PC-9 (cell line): ENCODE results near the gene ARMC9. TPM values are rescaled to one million over a fixed set of nuclear protein-coding genes. Genes with fewer than 3 reads are reported as not detected.

Experiments
- BruUV-seq: library from RNA; stranded (reverse); fragments of 400-500 nt; replicated peaks from 2 replicates; lab custom pipeline; 2021; lab: Mats Ljungman, UMichigan
- CTCF ChIA-PET: fragments of 300-600 bp; sonication (Branson Sonifier 250); formaldehyde crosslinking; loops from one replicate; lab custom pipeline; 2022; ENCODE audit warnings: antibody characterized with exemption; lab: Charles Lee
- POLR2A ChIA-PET: fragments of 300-600 bp; sonication (Branson Sonifier 250); formaldehyde crosslinking; loops from one replicate; lab custom pipeline; 2022; ENCODE audit warnings: antibody characterized with exemption; ENCODE audit not compliant: unreplicated experiment; lab: Charles Lee
- DNase-seq, 2 experiments: peaks; one replicate each; pipeline versions ENCODE4 v3.0.0 to v3.0.0-alpha.2; 2015 to 2022; ENCODE audit warnings: mixed read lengths in 1 of 2
- H2AFZ ChIP-seq: fragments of 200-600 bp; sonication (generic); 2 replicates; pipeline ENCODE4 v1.8.1; 2017; ENCODE audit warnings: antibody characterized with exemption
- H3F3A ChIP-seq: fragments of 200-600 bp; sonication (generic); 2 replicates; pipeline ENCODE4 v1.8.1; 2017; ENCODE audit warnings: antibody characterized with exemption, mild to moderate bottlenecking, low read depth; ENCODE audit not compliant: insufficient read depth
- H3K27ac ChIP-seq: fragments of 200-600 bp; sonication (generic); 2 replicates; pipeline ENCODE4 v1.6.1; 2016; ENCODE audit warnings: mixed run types
- H3K27me3 ChIP-seq: fragments of 200-600 bp; sonication (generic); 2 replicates; pipeline ENCODE4 v1.6.1; 2016; ENCODE audit warnings: low read depth, mixed run types; ENCODE audit not compliant: insufficient read depth
- H3K36me3 ChIP-seq: fragments of 200-600 bp; sonication (generic); 2 replicates; pipeline ENCODE4 v1.6.1; 2016; ENCODE audit warnings: low read depth, mixed run types
- H3K4me1 ChIP-seq: fragments of 200-600 bp; sonication (generic); replicated peaks from 2 replicates; pipeline ENCODE4 v1.6.1; 2016; ENCODE audit warnings: mixed run types; ENCODE audit not compliant: insufficient read depth
- H3K4me2 ChIP-seq: fragments of 200-600 bp; sonication (generic); 2 replicates; pipeline ENCODE4 v1.6.1; 2017; ENCODE audit warnings: mixed run types
- H3K4me3 ChIP-seq: fragments of 200-600 bp; sonication (generic); 2 replicates; pipeline ENCODE4 v1.6.1; 2016; ENCODE audit warnings: mixed run types
- H3K79me2 ChIP-seq: fragments of 200-600 bp; sonication (generic); 2 replicates; pipeline ENCODE4 v1.6.1; 2017; ENCODE audit warnings: low read depth, mixed run types
- H3K9me2 ChIP-seq: fragments of 200-600 bp; sonication (generic); 2 replicates; pipeline ENCODE4 v1.8.1; 2017; ENCODE audit warnings: mild to moderate bottlenecking; ENCODE audit not compliant: insufficient read depth
- H3K9me3 ChIP-seq: fragments of 200-600 bp; sonication (generic); 2 replicates; pipeline ENCODE4 v1.8.1; 2016; ENCODE audit warnings: low read depth; ENCODE audit not compliant: insufficient read depth
- H4K20me1 ChIP-seq: fragments of 200-600 bp; sonication (generic); 2 replicates; pipeline ENCODE4 v1.8.1; 2017; ENCODE audit not compliant: insufficient read depth
- EZH2 ChIP-seq: fragments of 200-600 bp; sonication (generic); IDR thresholded peaks from 2 replicates; pipeline ENCODE4 v1.8.0; 2017; ENCODE audit warnings: antibody characterized with exemption, low read depth
- intact Hi-C: fragments of 100-400 bp; cut with micrococcal nuclease; formaldehyde crosslinking; loops from one replicate; pipeline ENCODE4 v1.10.0; 2022; ENCODE audit not compliant: unreplicated experiment
- total RNA-seq: library from RNA; stranded (reverse); gene quantifications from 2 replicates; pipeline ENCODE4 v1.2.3, GENCODE V29; 2021
- TF ChIP-seq, protein P1 (sequence below): fragments of 200-600 bp; sonication (generic); conservative IDR thresholded peaks from 2 replicates; pipeline ENCODE4 v1.6.1; 2017; ENCODE audit warnings: mixed run types, antibody characterized with exemption, mild to moderate bottlenecking, moderate library complexity

Gene ARMC9
- total RNA-seq, 1 experiment from 2014 or later: 23.4 TPM

DNA sequence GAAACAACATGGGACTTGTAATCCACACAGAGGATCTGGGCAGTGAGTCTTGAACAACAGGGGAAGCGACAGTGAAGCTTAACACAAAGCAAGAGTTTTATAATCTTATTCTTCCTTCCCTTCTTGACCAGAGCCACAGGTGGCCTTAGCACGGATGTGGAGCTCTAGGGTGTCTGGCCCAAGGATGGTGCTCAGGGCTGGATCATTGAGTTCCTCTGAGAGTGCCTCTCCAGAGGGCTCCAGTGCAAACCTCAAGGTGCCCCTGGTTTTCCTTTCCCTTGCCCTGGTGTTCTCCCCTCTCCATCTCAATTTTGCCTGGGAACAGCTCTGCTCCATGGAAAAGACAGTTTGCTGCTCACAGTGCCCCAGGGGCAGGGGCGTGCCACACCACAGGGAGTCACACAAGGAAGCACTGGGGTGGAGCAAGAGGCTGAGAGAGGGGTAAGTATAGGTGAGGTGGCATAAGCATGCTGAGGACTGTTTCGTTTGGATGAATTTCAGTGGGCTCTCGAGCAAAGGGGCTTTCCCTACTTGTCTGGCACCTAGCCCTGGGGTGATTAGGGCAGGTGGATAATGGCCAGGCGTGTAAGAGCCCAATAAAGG lies 108.5 kb downstream of the ARMC9 start:
- Histone ChIP-seq H3F3A (peaks cover 6% of the 10 kb centered on the region; the same call in 1 of the 2 replicates), H3K79me2 (no peaks in the 10 kb centered on the region), H3K4me3 (no peak overlapping the region), H3K27me3 (no peaks in the 10 kb centered on the region), H3K4me1 (peaks cover 30% of the 10 kb centered on the region), H3K27ac (no peak overlapping the region), H3K9me3 (no peaks in the 10 kb centered on the region), H3K9me2 (no peaks in the 10 kb centered on the region), H2AFZ (no peak overlapping the region), H3K4me2 (peak overlapping the region; percentile 41), H3K36me3 (no peaks in the 10 kb centered on the region), H4K20me1 (no peaks in the 10 kb centered on the region)
- CTCF ChIA-PET: interaction anchor here (0.6 to 0.7 kb wide), 2 partner anchors 40 to 94 kb away, joined by 3 read pairs; no protein-coding TSS in a partner anchor
- POLR2A ChIA-PET: no interaction called here
- TF ChIP-seq EZH2: no peak
- TF ChIP-seq, protein P1, sequence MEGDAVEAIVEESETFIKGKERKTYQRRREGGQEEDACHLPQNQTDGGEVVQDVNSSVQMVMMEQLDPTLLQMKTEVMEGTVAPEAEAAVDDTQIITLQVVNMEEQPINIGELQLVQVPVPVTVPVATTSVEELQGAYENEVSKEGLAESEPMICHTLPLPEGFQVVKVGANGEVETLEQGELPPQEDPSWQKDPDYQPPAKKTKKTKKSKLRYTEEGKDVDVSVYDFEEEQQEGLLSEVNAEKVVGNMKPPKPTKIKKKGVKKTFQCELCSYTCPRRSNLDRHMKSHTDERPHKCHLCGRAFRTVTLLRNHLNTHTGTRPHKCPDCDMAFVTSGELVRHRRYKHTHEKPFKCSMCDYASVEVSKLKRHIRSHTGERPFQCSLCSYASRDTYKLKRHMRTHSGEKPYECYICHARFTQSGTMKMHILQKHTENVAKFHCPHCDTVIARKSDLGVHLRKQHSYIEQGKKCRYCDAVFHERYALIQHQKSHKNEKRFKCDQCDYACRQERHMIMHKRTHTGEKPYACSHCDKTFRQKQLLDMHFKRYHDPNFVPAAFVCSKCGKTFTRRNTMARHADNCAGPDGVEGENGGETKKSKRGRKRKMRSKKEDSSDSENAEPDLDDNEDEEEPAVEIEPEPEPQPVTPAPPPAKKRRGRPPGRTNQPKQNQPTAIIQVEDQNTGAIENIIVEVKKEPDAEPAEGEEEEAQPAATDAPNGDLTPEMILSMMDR: no peak
- peak; percentile 52 to 72 for DNase-seq
- intact Hi-C loops: no loop called here
- no TSS peak for BruUV-seq

DNA sequence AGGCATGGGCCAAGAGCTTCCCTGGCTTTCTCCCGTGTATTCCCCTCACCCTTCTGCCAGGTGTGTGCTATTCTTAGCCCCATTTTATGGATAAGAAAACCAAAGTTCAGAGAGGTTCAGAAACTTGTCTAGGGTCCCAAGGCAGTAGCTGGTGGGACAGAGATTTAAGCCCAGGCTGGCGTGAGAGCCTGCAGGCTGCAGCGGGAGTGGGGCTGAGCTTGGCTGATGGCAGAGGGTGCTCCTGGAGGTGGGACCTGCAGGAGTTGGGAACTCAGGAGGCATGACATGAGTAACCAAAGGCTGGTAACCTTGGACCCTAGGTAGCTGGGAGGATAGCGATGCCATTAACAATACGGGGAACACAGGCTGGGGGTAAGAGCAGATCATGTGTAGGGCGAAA lies 109.8 kb downstream of the ARMC9 start:
- ChIA-PET CTCF (no interaction called here), POLR2A (no interaction called here)
- no peak for DNase-seq
- Histone ChIP-seq H3K27me3 (no peaks in the 10 kb centered on the region), H3K4me3 (no peak overlapping the region), H3K27ac (no peak overlapping the region), H3F3A (peaks cover 6% of the 10 kb centered on the region; the same call in 1 of the 2 replicates), H3K4me2 (no peak overlapping the region), H3K9me3 (no peaks in the 10 kb centered on the region), H4K20me1 (no peaks in the 10 kb centered on the region), H3K36me3 (no peaks in the 10 kb centered on the region), H2AFZ (no peak overlapping the region), H3K4me1 (peaks cover 30% of the 10 kb centered on the region), H3K79me2 (no peaks in the 10 kb centered on the region), H3K9me2 (no peaks in the 10 kb centered on the region)
- no TSS peak for BruUV-seq
- TF ChIP-seq, protein P1: no peak
- no peak for TF ChIP-seq EZH2
- intact Hi-C loops: no loop called here

DNA sequence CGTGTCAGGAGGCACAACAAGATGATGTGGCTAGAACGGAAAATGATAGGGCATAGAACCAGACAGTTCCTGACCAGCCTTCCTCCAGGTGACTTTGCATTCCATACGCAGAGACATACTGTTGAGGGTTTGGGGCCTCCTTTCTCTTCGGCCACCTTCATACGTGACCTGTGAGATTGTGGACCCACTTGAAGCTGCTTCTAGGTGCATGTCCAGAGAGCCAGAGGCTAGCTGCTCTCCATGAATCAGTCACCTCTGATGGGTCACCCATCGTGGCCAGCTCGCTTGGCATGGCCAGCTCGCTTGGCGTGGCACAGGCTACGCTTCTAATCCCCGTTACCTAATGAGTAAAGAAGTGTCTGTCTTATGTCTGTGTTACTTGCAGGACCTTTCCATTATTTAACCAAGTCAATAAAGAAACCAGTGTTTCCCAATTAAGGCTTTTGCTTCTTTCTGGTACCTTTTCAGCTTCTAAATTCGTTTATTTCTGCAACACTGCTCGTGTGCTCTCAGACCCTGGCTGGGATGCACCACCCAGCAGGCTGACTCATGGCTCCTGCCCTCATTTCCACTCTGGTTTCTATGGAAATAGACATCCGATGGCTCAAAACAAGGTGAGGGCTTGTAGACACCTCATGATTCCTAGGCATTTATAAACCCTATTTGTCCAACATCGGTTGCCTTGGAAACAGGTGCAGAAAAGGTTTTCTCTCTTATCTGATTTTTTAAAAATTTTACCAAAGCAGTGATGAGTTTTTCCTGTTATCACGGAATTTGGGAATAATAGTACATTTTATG lies 110.4 kb downstream of the ARMC9 start:
- Histone ChIP-seq H3F3A (peaks cover 6% of the 10 kb centered on the region; the same call in 1 of the 2 replicates), H3K4me1 (peaks cover 30% of the 10 kb centered on the region), H3K36me3 (no peaks in the 10 kb centered on the region), H3K27me3 (no peaks in the 10 kb centered on the region), H3K9me3 (no peaks in the 10 kb centered on the region), H3K4me3 (no peak overlapping the region), H3K4me2 (0 out of 2 replicates have a peak overlapping the region, but pooled peaks have one; percentile 21), H3K27ac (no peak overlapping the region), H4K20me1 (no peaks in the 10 kb centered on the region), H2AFZ (no peak overlapping the region), H3K79me2 (no peaks in the 10 kb centered on the region), H3K9me2 (no peaks in the 10 kb centered on the region)
- peak; percentile 26 to 73 for DNase-seq
- ChIA-PET CTCF (no interaction called here), POLR2A (no interaction called here)
- intact Hi-C loops: no loop called here
- BruUV-seq: no TSS peak
- TF ChIP-seq, protein P1: no peak
- no peak for TF ChIP-seq EZH2
